Tibial nerve (tissue), 4 donors: ENCODE data around the gene TTC33. TPM values are rescaled to one million over a fixed set of nuclear protein-coding genes. Genes with fewer than 3 reads are reported as not detected.

ENCODE experiments used
- DNase-seq, 2 donors: peaks; one replicate each; pipeline ENCODE4 v3.0.0-alpha.2; 2019; ENCODE audit warnings: low spot score in 2 of 2
- H3K27ac ChIP-seq, 4 donors: fragments of 200-600 bp; sonication (generic) in 3 of 4; one replicate each; pipeline ENCODE4 v1.5.1; 2017 to 2019; ENCODE audit warnings: mild to moderate bottlenecking in 1 of 4
- H3K27me3 ChIP-seq, 2 donors: fragments of 200-600 bp; sonication (generic) in 1 of 2; one replicate each; pipeline versions ENCODE4 v1.5.1 to v1.6.0; 2017 to 2019
- H3K36me3 ChIP-seq, 3 donors: fragments of 200-600 bp; sonication (generic); one replicate each; pipeline ENCODE4 v1.5.1; 2018 to 2019
- H3K4me1 ChIP-seq, 4 donors: fragments of 200-600 bp; sonication (generic) in 3 of 4; one replicate each; pipeline ENCODE4 v1.5.1; 2017 to 2019
- H3K4me3 ChIP-seq, 4 donors: fragments of 200-600 bp; sonication (generic) in 3 of 4; one replicate each; pipeline ENCODE4 v1.5.1; 2017 to 2019; ENCODE audit warnings: mild to moderate bottlenecking in 1 of 4, moderate library complexity in 1 of 4
- H3K9me3 ChIP-seq, 4 donors: fragments of 200-600 bp; sonication (generic) in 3 of 4; one replicate each; pipeline ENCODE4 v1.5.1; 2017 to 2019
- CTCF ChIP-seq, 5 experiments: fragments of 200-600 bp in 3 of 5; fragments of 450-650 bp in 2 of 5; sonication (generic) in 3 of 5; IDR thresholded peaks; one replicate each; pipeline ENCODE4 v1.5.1; 2016 to 2019; ENCODE audit warnings: antibody characterized with exemption in 5 of 5, mild to moderate bottlenecking in 3 of 5, moderate library complexity in 2 of 5
- EP300 ChIP-seq, 2 donors: sonication (generic); formaldehyde crosslinking; IDR thresholded peaks; one replicate each; pipeline ENCODE4 v1.6.1; 2017; ENCODE audit warnings: antibody characterized with exemption in 2 of 2, mild to moderate bottlenecking in 1 of 2
- POLR2A ChIP-seq, 2 donors: fragments of 450-650 bp; IDR thresholded peaks; one replicate each; pipeline ENCODE4 v1.6.1; 2017; ENCODE audit warnings: antibody characterized with exemption in 2 of 2, mild to moderate bottlenecking in 2 of 2, moderate library complexity in 2 of 2
- WGBS, 2 donors: methylation state at CpG; one replicate each; pipeline ENCODE4 v1.1.5; 2018; 5-methylcytosine and 5-hydroxymethylcytosine counted together
- total RNA-seq, 4 donors: library from RNA; depleted of rRNA; stranded (reverse); fragments of >200 nt; gene quantifications; one replicate each; pipeline ENCODE4 v1.1.0, GENCODE V29; 2016

Gene TTC33
- total RNA-seq, 4 donors from 2014 or later, result 11.4 to 27.1 (median 19.9) TPM

- peaks cover 0 to 8% (median 5%) of the 10 kb centered on the region in 4 donors for H3K4me1 ChIP-seq
- DNase-seq, result no peak
Observed at GRCh38 chr5:40606077-40606765, 149.5 kb downstream of the TTC33 start.

GRCh38 chr5:40605295-40605958, 150.3 kb downstream of the TTC33 start:
- no peak overlapping the region for H3K27ac ChIP-seq
- H3K27me3 ChIP-seq, result no peaks in the 10 kb centered on the region
- peak in 1 of 2 donors; percentile 40 for DNase-seq
- WGBS, 2 donors, result 91 to 97% methylated on average over 4 of the region's 4 CpGs
- H3K4me1 ChIP-seq, result peaks cover 0 to 8% (median 5%) of the 10 kb centered on the region in 4 donors
- no peaks in the 10 kb centered on the region for H3K36me3 ChIP-seq
- H3K9me3 ChIP-seq, result no peaks in the 10 kb centered on the region
- no peak overlapping the region for H3K4me3 ChIP-seq
- no peak for TF ChIP-seq EP300 (IDR thresholded peaks at IDR 0.05)
- no peak for TF ChIP-seq CTCF (IDR thresholded peaks at IDR 0.05)
- no peak for TF ChIP-seq POLR2A (IDR thresholded peaks at IDR 0.05)

More at GRCh38 chr5:40606077-40606765, 149.5 kb downstream of the TTC33 start:
- H3K27ac ChIP-seq, result no peak overlapping the region
- no peak for TF ChIP-seq CTCF (IDR thresholded peaks at IDR 0.05)
- no peak for TF ChIP-seq EP300 (IDR thresholded peaks at IDR 0.05)
- no peak for TF ChIP-seq POLR2A (IDR thresholded peaks at IDR 0.05)
- H3K27me3 ChIP-seq, result no peaks in the 10 kb centered on the region
- 72 to 74% methylated on average over 11 of the region's 11 CpGs for WGBS, 2 donors
- H3K36me3 ChIP-seq, result no peaks in the 10 kb centered on the region
- no peak overlapping the region for H3K4me3 ChIP-seq
- H3K9me3 ChIP-seq, result no peaks in the 10 kb centered on the region

- no peaks in the 10 kb centered on the region for H3K9me3 ChIP-seq
- H3K27me3 ChIP-seq, result no peaks in the 10 kb centered on the region
- no peak for DNase-seq
- H3K36me3 ChIP-seq, result no peaks in the 10 kb centered on the region
- 42 to 63% methylated on average over 1 of the region's 1 CpG for WGBS, 2 donors
- no peak overlapping the region for H3K4me3 ChIP-seq
- peaks cover 0 to 8% (median 5%) of the 10 kb centered on the region in 4 donors for H3K4me1 ChIP-seq
- no peak for TF ChIP-seq POLR2A (IDR thresholded peaks at IDR 0.05)
- no peak for TF ChIP-seq CTCF (IDR thresholded peaks at IDR 0.05)
- TF ChIP-seq EP300 (IDR thresholded peaks at IDR 0.05), result no peak
- no peak overlapping the region for H3K27ac ChIP-seq
Observed at GRCh38 chr5:40603378-40603777, 152.4 kb downstream of the TTC33 start.

- Histone ChIP-seq H3K27me3 (no peaks in the 10 kb centered on the region), H3K36me3 (no peaks in the 10 kb centered on the region), H3K27ac (no peak overlapping the region), H3K4me3 (no peak overlapping the region), H3K4me1 (peaks cover 0 to 8% (median 2%) of the 10 kb centered on the region in 4 donors), H3K9me3 (no peaks in the 10 kb centered on the region)
- no peak for TF ChIP-seq EP300 (IDR thresholded peaks at IDR 0.05)
- TF ChIP-seq POLR2A (IDR thresholded peaks at IDR 0.05), result no peak
- TF ChIP-seq CTCF (IDR thresholded peaks at IDR 0.05), result no peak
- DNase-seq, result no peak
Observed at GRCh38 chr5:40601198-40601868, 154.4 kb downstream of the TTC33 start.

GRCh38 chr5:40600383-40600782, 155.4 kb downstream of the TTC33 start:
- Histone ChIP-seq H3K4me3 (no peak overlapping the region), H3K4me1 (peaks cover 0 to 2% (median 0%) of the 10 kb centered on the region in 4 donors), H3K27ac (no peak overlapping the region), H3K36me3 (no peaks in the 10 kb centered on the region), H3K27me3 (no peaks in the 10 kb centered on the region), H3K9me3 (no peaks in the 10 kb centered on the region)
- 86% methylated on average over 1 of the region's 1 CpG for WGBS, 2 donors
- no peak for DNase-seq
- TF ChIP-seq EP300 (IDR thresholded peaks at IDR 0.05) (no peak), POLR2A (IDR thresholded peaks at IDR 0.05) (no peak), CTCF (IDR thresholded peaks at IDR 0.05) (no peak)
